Measurements from ENCODE around the gene BAIAP2L2. TPM values are rescaled to one million over a fixed set of nuclear protein-coding genes. Genes with fewer than 3 reads are reported as not detected.

BAIAP2L2 gene
- total and polyA plus RNA-seq, 2 donors (not counting 3 experiments of a cell fraction or from before 2014, with no cell fraction given) = 0.20 to 0.35 TPM

DNA sequence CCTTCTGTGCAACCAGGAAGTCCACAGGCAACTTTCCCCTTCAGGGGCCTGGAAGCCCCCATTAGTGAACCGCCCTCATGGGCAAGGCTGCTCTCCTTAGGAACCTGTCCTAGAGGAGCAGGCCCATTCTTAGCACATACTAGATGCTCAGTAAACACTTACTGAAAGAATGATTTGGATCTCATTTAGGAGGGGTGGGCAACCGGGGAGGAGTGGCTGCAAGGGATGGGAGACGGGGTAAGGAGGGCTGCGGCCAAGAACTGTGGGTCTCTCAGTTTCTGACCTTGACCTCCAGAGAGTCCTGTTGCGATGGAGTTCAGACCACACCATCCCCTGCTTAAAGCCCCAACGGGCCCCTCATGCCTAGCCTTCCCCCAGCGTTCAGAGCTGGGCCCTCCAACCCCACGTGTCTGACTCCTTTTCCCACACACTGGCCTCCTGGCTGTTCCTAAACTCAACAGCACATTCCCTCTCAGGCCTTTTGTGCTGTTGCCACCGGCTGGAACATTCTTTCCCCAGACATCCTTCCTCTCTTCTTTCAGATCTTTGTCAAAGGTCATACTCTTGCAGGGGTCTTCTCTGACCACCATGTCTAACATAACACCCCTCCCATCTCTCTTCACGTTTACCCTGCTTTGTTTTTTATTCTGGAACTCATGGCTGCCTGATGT is 74.0 kb downstream of the BAIAP2L2 start:
- Histone ChIP-seq H3K27me3 (ENCODE audit: control insufficient read depth in 2 of 2, insufficient read depth in 2 of 2, low read length in 2 of 2) (no peaks in the 10 kb centered on the region), H2AFZ (ENCODE audit: low read depth, low read length) (no peak overlapping the region), H3K27ac (ENCODE audit: insufficient read depth, low read depth, low read length) (no peak overlapping the region), H3K9ac (replicated peaks; ENCODE audit: extremely low read depth, insufficient read depth, low read length) (no peak overlapping the region), H3K9me1 (replicated peaks; ENCODE audit: control insufficient read depth, extremely low read depth, insufficient read depth, low read length) (no peaks in the 10 kb centered on the region), H4K20me1 (replicated peaks; ENCODE audit: control insufficient read depth, extremely low read depth, insufficient read depth, low read length) (no peaks in the 10 kb centered on the region), H3K36me3 (ENCODE audit: control insufficient read depth in 2 of 2, extremely low read depth in 1 of 2, insufficient read depth in 2 of 2, low read length in 2 of 2) (no peaks in the 10 kb centered on the region), H3K79me2 (ENCODE audit: control insufficient read depth, insufficient read depth, low read length) (no peaks in the 10 kb centered on the region), H3K4me2 (ENCODE audit: insufficient read depth, low read length) (no peak overlapping the region), H3K9me3 (replicated peaks; ENCODE audit: control insufficient read depth, insufficient read depth, low read length) (no peaks in the 10 kb centered on the region), H3K4me1 (ENCODE audit: control insufficient read depth, extremely low read depth, insufficient read depth, low read length) (peaks cover 12% of the 10 kb centered on the region), H3K4me3 (replicated peaks in 1 of 3; ENCODE audit: insufficient read depth in 1 of 3, low read depth in 1 of 3, low read length in 3 of 3) (no peak overlapping the region)
- intact Hi-C loops (cut with micrococcal nuclease) = no loop called here
- BruUV-seq (replicated peaks) = no TSS peak
- dilution Hi-C loops (cut with MboI; ENCODE audit: extremely low pct_ligation_motif_present, low sequenced_read_pairs) = no loop called here
- ChIA-PET POLR2A (no interaction called here), CTCF (interaction anchor here (1.5 to 2.2 kb wide), 2 partner anchors 16 to 43 kb away, joined by 3 to 14 read pairs; no protein-coding TSS in a partner anchor)
- DNase-seq (ENCODE audit: low read depth, low spot score) = no peak
- TF ChIP-seq GATA2 (IDR thresholded peaks at IDR 0.05; ENCODE audit: insufficient read depth, insufficient read length, low read depth, low read length) (no peak), POLR2AphosphoS5 (IDR thresholded peaks at IDR 0.05; ENCODE audit: insufficient read depth, low read depth, low read length) (no peak), MYC (IDR thresholded peaks at IDR 0.05; ENCODE audit: low read depth, low read length) (no peak), JUN (IDR thresholded peaks at IDR 0.05; ENCODE audit: borderline replicate concordance, insufficient read depth, insufficient read length, low read depth) (no peak), POLR2A (IDR thresholded peaks at IDR 0.05; ENCODE audit: low read depth, low read length) (no peak), EZH2 (IDR thresholded peaks at IDR 0.05; ENCODE audit: borderline replicate concordance, low read depth, low read length, severe bottlenecking) (no peak), MAX (IDR thresholded peaks at IDR 0.05; ENCODE audit: insufficient read depth, insufficient read length) (no peak), CTCF (IDR thresholded peaks at IDR 0.05; ENCODE audit: extremely low read depth in 1 of 2, insufficient read depth in 1 of 2, low read depth in 1 of 2, low read length in 2 of 2) (no peak), FOS (IDR thresholded peaks at IDR 0.05; ENCODE audit: borderline replicate concordance, insufficient read depth, low read length) (no peak)
- FAIRE-seq = no peak
